MCF 10A (cell line): ENCODE results near the gene SLC35A3. TPM values are rescaled to one million over a fixed set of nuclear protein-coding genes. Genes with fewer than 3 reads are reported as not detected.
"Not testable (repeated sequence)": the region's sequence is repeated elsewhere in the genome, so short reads cannot be mapped to it uniquely, and the experiment has no call there.

Experiments used
- BruUV-seq: library from RNA; stranded (reverse); fragments of 400-500 nt; replicated peaks from 2 replicates; lab custom pipeline; 2021; lab: Mats Ljungman, UMichigan
- CTCF ChIA-PET: fragments of 300-600 bp; sonication (Branson Sonifier 250); formaldehyde crosslinking; extraction: SDS; loops from one replicate; lab custom pipeline; 2021; ENCODE audit warnings: antibody characterized with exemption, inconsistent platforms; lab: Yijun Ruan, JAX
- POLR2A ChIA-PET: fragments of 300-600, 350-650 bp; sonication (Branson Sonifier 250); formaldehyde crosslinking; extraction: SDS; loops from one replicate; lab custom pipeline; 2020; ENCODE audit warnings: antibody characterized with exemption, inconsistent platforms; lab: Yijun Ruan, JAX
- DNase-seq: peaks from one replicate; pipeline ENCODE4 v3.0.0-alpha.2; 2018; ENCODE audit not compliant: unreplicated experiment
- H3K27ac Mint-ChIP-seq: one replicate; pipeline ENCODE4 v1.8.0; 2022; ENCODE audit warnings: mild to moderate bottlenecking, low read depth, mixed read lengths; ENCODE audit not compliant: unreplicated experiment
- H3K27me3 Mint-ChIP-seq: one replicate; pipeline ENCODE4 v1.8.0; 2022; ENCODE audit warnings: mixed read lengths; ENCODE audit not compliant: insufficient read depth, unreplicated experiment
- H3K36me3 Mint-ChIP-seq: one replicate; pipeline ENCODE4 v1.8.0; 2022; ENCODE audit warnings: mild to moderate bottlenecking, moderate library complexity, mixed read lengths; ENCODE audit not compliant: insufficient read depth, unreplicated experiment
- H3K4me1 Mint-ChIP-seq: one replicate; pipeline ENCODE4 v1.8.0; 2022; ENCODE audit warnings: mixed read lengths; ENCODE audit not compliant: insufficient read depth, unreplicated experiment
- H3K4me3 Mint-ChIP-seq: one replicate; pipeline ENCODE4 v1.8.0; 2022; ENCODE audit warnings: mild to moderate bottlenecking, moderate library complexity, mixed read lengths; ENCODE audit not compliant: unreplicated experiment
- H3K9me3 Mint-ChIP-seq: one replicate; pipeline ENCODE4 v1.8.0; 2022; ENCODE audit warnings: mixed read lengths; ENCODE audit not compliant: unreplicated experiment
- CTCF ChIP-seq: fragments of 200-600 bp; IDR thresholded peaks from one replicate; pipeline ENCODE4 v1.8.0; 2022; ENCODE audit warnings: antibody characterized with exemption, mild to moderate bottlenecking; ENCODE audit not compliant: unreplicated experiment
- intact Hi-C: fragments of 100-400 bp; cut with micrococcal nuclease; formaldehyde crosslinking; loops from 2 replicates; pipeline ENCODE4 v1.14.1; 2022
- total RNA-seq: library from RNA; stranded (reverse); gene quantifications from 2 replicates; pipeline ENCODE4 v1.2.3, GENCODE V29; 2022

The SLC35A3 gene
- total RNA-seq, 1 experiment from 2014 or later, result 15.1 TPM

- no TSS peak for BruUV-seq
- DNase-seq, result no peak
- no peak overlapping the region for H3K4me3 Mint-ChIP-seq
- no peak overlapping the region for H3K27ac Mint-ChIP-seq
- intact Hi-C loops, result no loop called here
- peaks cover under 1% of the 10 kb centered on the region for H3K4me1 Mint-ChIP-seq
- TF ChIP-seq CTCF, result no peak
- ChIA-PET POLR2A (interaction anchor here (0.6 to 1.4 kb wide), 3 partner anchors 9 to 1230 kb away, joined by 3 read pairs; no protein-coding TSS in a partner anchor), CTCF (interaction anchor here (0.6 kb wide), 1 partner anchor 349 kb away, joined by 3 read pairs; no protein-coding TSS in a partner anchor)
- no peaks in the 10 kb centered on the region for H3K27me3 Mint-ChIP-seq
- peaks cover 3% of the 10 kb centered on the region for H3K36me3 Mint-ChIP-seq
- H3K9me3 Mint-ChIP-seq, result peaks cover 7% of the 10 kb centered on the region
These were observed 12.0 kb upstream of the SLC35A3 start for GRCh38 chr1:99957818-99958217.

GRCh38 chr1:99959189-99959705, 10.5 kb upstream of the SLC35A3 start:
- BruUV-seq, DNase-seq, POLR2A ChIA-PET, H3K4me3 Mint-ChIP-seq, intact Hi-C loops, H3K27me3 Mint-ChIP-seq, H3K27ac Mint-ChIP-seq, H3K9me3 Mint-ChIP-seq, H3K36me3 Mint-ChIP-seq, H3K4me1 Mint-ChIP-seq: not testable (repeated sequence)
- CTCF ChIA-PET, result interaction anchor here (0.8 kb wide), 1 partner anchor 18 kb away, joined by 4 read pairs; no protein-coding TSS in a partner anchor

- H3K27ac Mint-ChIP-seq, POLR2A ChIA-PET, BruUV-seq, DNase-seq, H3K27me3 Mint-ChIP-seq, H3K4me1 Mint-ChIP-seq, intact Hi-C loops, CTCF ChIA-PET, H3K36me3 Mint-ChIP-seq, H3K9me3 Mint-ChIP-seq, H3K4me3 Mint-ChIP-seq: not testable (repeated sequence)
These were observed 9.5 kb upstream of the SLC35A3 start for GRCh38 chr1:99960260-99960659.

GRCh38 chr1:99963041-99963795, 6.6 kb upstream of the SLC35A3 start:
- Mint-ChIP-seq H3K4me3 (no peak overlapping the region), H3K27me3 (no peaks in the 10 kb centered on the region), H3K9me3 (no peaks in the 10 kb centered on the region), H3K4me1 (peaks cover 6% of the 10 kb centered on the region), H3K36me3 (peaks cover 6% of the 10 kb centered on the region), H3K27ac (no peak overlapping the region)
- ChIA-PET CTCF (no interaction called here), POLR2A (interaction anchor here (0.6 to 0.7 kb wide), 2 partner anchors 29 to 35 kb away, joined by 3 read pairs; no protein-coding TSS in a partner anchor)
- no peak for TF ChIP-seq CTCF
- no TSS peak for BruUV-seq
- peak; percentile 20 for DNase-seq
- intact Hi-C loops, result no loop called here

GRCh38 chr1:99964806-99965205, 5.0 kb upstream of the SLC35A3 start:
- H3K27ac Mint-ChIP-seq, result no peak overlapping the region
- no peak for DNase-seq
- ChIA-PET CTCF (interaction anchor here (0.6 to 1.6 kb wide), 2 partner anchors 67 to 100 kb away, joined by 3 read pairs; no protein-coding TSS in a partner anchor), POLR2A (interaction anchor here (1.9 kb wide), 1 partner anchor 73 kb away, joined by 4 read pairs; a partner anchor contains a TSS)
- H3K4me3 Mint-ChIP-seq, result no peak overlapping the region
- intact Hi-C loops, result no loop called here
- TF ChIP-seq CTCF, result no peak
- no peaks in the 10 kb centered on the region for H3K9me3 Mint-ChIP-seq
- BruUV-seq, result no TSS peak
- peaks cover 6% of the 10 kb centered on the region for H3K4me1 Mint-ChIP-seq
- no peaks in the 10 kb centered on the region for H3K27me3 Mint-ChIP-seq
- peaks cover 6% of the 10 kb centered on the region for H3K36me3 Mint-ChIP-seq
